Calu3 (cell line): ENCODE measurements around the gene DNAJC3. TPM values are rescaled to one million over a fixed set of nuclear protein-coding genes. Genes with fewer than 3 reads are reported as not detected.

ENCODE experiments used
- BruUV-seq: library from RNA; stranded (reverse); fragments of 400-500 nt; replicated peaks from 2 replicates; lab custom pipeline; 2021; lab: Mats Ljungman, UMichigan
- CTCF ChIA-PET: fragments of 300-600 bp; sonication (Branson Sonifier 250); formaldehyde crosslinking; loops from one replicate; lab custom pipeline; 2022; ENCODE audit warnings: antibody characterized with exemption; lab: Charles Lee
- DNase-seq: peaks from one replicate; pipeline ENCODE4 v3.0.0; 2022
- H3K27ac Mint-ChIP-seq: one replicate; pipeline ENCODE4 v1.8.0; 2022; ENCODE audit warnings: mixed read lengths; ENCODE audit not compliant: unreplicated experiment
- H3K27me3 Mint-ChIP-seq: one replicate; pipeline ENCODE4 v1.8.0; 2022; ENCODE audit warnings: mixed read lengths; ENCODE audit not compliant: unreplicated experiment
- H3K36me3 Mint-ChIP-seq: one replicate; pipeline ENCODE4 v1.8.0; 2022; ENCODE audit warnings: mild to moderate bottlenecking, moderate library complexity, mixed read lengths; ENCODE audit not compliant: insufficient read depth, unreplicated experiment
- H3K4me1 Mint-ChIP-seq: one replicate; pipeline ENCODE4 v1.8.0; 2022; ENCODE audit warnings: mild to moderate bottlenecking, low read depth, mixed read lengths; ENCODE audit not compliant: unreplicated experiment
- H3K4me3 Mint-ChIP-seq: one replicate; pipeline ENCODE4 v1.8.0; 2022; ENCODE audit warnings: mild to moderate bottlenecking, low read depth, moderate library complexity, mixed read lengths; ENCODE audit not compliant: unreplicated experiment
- H3K9me3 Mint-ChIP-seq: one replicate; pipeline ENCODE4 v1.8.0; 2022; ENCODE audit warnings: low read depth, mixed read lengths; ENCODE audit not compliant: unreplicated experiment
- intact Hi-C: fragments of 100-400 bp; cut with micrococcal nuclease; formaldehyde crosslinking; loops from one replicate; pipeline ENCODE4 v1.10.0; 2022; ENCODE audit not compliant: unreplicated experiment
- total RNA-seq: library from RNA; stranded (reverse); gene quantifications from 2 replicates; pipeline ENCODE4 v1.2.3, GENCODE V29; 2022
- TF ChIP-seq, protein P1 (sequence below): fragments of 200-600 bp; IDR thresholded peaks from one replicate; pipeline ENCODE4 v1.8.0; 2022; ENCODE audit warnings: antibody characterized with exemption; ENCODE audit not compliant: unreplicated experiment

DNAJC3 gene
- total RNA-seq, 1 experiment from 2014 or later: 22.2 TPM

DNA sequence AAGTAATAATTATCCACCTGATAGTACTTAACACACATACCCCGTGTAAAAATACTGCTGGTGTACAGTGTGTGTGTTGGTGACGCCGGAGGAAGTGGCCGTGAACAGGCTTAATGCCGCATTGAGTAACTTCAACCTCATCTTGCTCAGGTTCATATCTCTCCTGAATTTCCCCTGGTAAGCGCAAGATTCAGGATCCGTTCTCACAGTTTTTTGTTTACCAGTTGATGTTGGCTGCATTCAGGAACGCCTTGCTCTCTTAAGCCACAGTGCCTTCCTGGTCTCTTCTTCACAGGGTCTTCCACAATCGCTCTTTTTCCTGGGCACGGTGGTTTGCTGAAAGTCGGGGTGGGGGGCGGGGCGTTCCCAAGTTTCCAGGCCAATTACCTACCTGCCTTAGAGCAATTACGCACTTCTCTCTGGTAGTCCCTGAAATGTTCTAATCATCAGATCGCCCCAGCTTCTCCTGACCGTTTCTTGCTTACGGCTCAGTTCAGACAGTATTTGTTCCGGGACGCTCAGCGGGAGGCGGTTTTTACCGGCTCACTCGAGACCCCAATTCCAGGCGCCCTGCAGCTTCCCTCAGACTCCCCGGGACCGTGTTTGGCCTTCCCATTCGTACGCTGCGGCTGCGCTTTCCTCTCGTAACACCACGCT lies 706 bp upstream of the DNAJC3 start:
- H3K27ac Mint-ChIP-seq: peak overlapping the region; percentile 85
- intact Hi-C loops: loop anchor here (5.0 kb wide), 1 partner anchor 156 kb away; no protein-coding TSS in a partner anchor
- TF ChIP-seq, protein P1, sequence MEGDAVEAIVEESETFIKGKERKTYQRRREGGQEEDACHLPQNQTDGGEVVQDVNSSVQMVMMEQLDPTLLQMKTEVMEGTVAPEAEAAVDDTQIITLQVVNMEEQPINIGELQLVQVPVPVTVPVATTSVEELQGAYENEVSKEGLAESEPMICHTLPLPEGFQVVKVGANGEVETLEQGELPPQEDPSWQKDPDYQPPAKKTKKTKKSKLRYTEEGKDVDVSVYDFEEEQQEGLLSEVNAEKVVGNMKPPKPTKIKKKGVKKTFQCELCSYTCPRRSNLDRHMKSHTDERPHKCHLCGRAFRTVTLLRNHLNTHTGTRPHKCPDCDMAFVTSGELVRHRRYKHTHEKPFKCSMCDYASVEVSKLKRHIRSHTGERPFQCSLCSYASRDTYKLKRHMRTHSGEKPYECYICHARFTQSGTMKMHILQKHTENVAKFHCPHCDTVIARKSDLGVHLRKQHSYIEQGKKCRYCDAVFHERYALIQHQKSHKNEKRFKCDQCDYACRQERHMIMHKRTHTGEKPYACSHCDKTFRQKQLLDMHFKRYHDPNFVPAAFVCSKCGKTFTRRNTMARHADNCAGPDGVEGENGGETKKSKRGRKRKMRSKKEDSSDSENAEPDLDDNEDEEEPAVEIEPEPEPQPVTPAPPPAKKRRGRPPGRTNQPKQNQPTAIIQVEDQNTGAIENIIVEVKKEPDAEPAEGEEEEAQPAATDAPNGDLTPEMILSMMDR: no peak
- peaks cover 26% of the 10 kb centered on the region for H3K36me3 Mint-ChIP-seq
- BruUV-seq: TSS peak; percentile 71
- H3K4me3 Mint-ChIP-seq: peak overlapping the region; percentile 92
- H3K4me1 Mint-ChIP-seq: no peaks in the 10 kb centered on the region
- H3K9me3 Mint-ChIP-seq: no peaks in the 10 kb centered on the region
- CTCF ChIA-PET: no interaction called here
- H3K27me3 Mint-ChIP-seq: no peaks in the 10 kb centered on the region
- peak; percentile 6 for DNase-seq

DNA sequence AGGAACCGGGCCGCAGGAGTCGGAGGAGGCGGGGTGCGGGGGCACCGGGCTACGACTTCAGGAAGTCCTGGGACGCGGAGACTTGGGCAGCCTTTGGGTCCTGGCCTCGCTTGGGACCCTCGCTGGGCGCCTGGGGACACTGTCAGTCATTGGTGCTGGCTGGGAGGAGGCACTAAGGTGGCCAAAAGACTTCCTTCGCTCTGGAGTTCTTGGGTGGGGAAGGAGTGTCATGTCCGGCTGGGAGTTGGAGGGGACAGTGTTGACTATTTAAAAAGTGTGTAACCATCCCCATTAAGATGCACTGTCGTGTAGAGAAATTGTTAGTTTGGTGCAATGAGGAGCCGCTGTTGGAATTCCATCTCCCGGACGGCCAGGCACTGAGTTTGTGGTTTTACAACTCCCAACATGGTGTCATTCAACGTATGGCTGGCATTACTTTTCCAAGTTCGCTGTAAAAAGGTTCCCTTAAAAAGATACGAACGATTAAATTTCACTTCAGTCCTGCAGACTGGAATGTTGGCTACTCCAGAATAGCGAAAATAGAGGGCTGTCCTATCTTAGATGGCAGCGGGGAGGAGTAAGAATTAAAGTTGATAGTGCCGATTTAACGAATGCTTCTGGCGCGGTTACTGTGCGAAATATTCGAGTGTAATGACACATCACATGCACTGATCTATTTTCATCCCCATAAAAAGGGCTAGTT lies 776 bp downstream of the DNAJC3 start:
- CTCF ChIA-PET: no interaction called here
- no peaks in the 10 kb centered on the region for H3K9me3 Mint-ChIP-seq
- no peaks in the 10 kb centered on the region for H3K27me3 Mint-ChIP-seq
- peaks cover 26% of the 10 kb centered on the region for H3K36me3 Mint-ChIP-seq
- intact Hi-C loops: loop anchor here (5.0 kb wide), 1 partner anchor 155 kb away; no protein-coding TSS in a partner anchor
- TSS peak; percentile 34 for BruUV-seq
- H3K27ac Mint-ChIP-seq: no peak overlapping the region
- peaks cover 8% of the 10 kb centered on the region for H3K4me1 Mint-ChIP-seq
- TF ChIP-seq, protein P1: no peak
- DNase-seq: no peak
- peak overlapping the region; percentile 92 for H3K4me3 Mint-ChIP-seq

DNA sequence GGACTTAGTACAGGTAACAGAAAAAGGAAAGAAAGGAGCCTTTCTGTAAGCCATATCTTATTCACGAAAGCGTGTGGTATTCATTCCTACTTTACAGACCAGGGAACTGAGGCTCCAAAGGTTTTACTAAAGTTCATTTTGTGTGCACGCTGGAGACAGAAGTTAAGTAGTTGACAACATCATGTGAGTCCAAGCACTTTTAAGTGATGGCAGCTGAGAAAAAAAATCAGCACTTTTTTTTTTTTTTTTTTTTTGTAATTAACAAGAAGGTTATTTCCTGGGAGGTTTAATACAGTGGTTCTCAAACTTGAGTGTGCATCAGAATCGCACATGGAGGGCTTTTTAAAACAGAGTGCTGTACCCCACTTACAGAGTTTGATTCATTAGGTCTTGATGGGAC lies 2.0 kb downstream of the DNAJC3 start:
- Mint-ChIP-seq H3K27ac (no peak overlapping the region), H3K36me3 (peaks cover 26% of the 10 kb centered on the region), H3K27me3 (no peaks in the 10 kb centered on the region), H3K9me3 (no peaks in the 10 kb centered on the region), H3K4me1 (peaks cover 10% of the 10 kb centered on the region), H3K4me3 (peak overlapping the region; percentile 92)
- CTCF ChIA-PET: no interaction called here
- BruUV-seq: no TSS peak
- intact Hi-C loops: loop anchor here (5.0 kb wide), 1 partner anchor 153 kb away; no protein-coding TSS in a partner anchor
- no peak for DNase-seq
- TF ChIP-seq, protein P1: no peak

DNA sequence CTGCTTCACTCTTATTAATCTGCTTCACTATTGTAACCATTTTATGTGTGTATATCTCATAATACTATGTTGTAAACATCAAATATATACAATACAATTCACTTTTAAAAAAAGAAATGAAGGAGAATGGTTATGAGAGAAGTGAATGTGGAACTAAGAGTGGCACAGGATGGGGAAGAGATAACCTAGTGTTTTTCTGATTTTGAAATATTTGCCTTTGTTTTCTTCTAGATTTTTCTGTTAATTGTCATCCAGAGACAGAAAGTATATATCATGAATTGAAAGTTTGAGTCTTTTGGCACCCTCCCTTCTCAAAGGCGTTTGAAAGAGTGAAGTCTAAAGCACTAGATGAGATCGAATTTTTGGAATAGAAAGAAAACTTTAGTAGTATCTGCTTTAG lies 2.8 kb downstream of the DNAJC3 start:
- Mint-ChIP-seq H3K36me3 (peaks cover 26% of the 10 kb centered on the region), H3K9me3 (peaks cover 3% of the 10 kb centered on the region), H3K27ac (no peak overlapping the region), H3K4me3 (no peak overlapping the region), H3K27me3 (no peaks in the 10 kb centered on the region), H3K4me1 (peaks cover 15% of the 10 kb centered on the region)
- DNase-seq: no peak
- intact Hi-C loops: loop anchor here (5.0 kb wide), 1 partner anchor 153 kb away; no protein-coding TSS in a partner anchor
- CTCF ChIA-PET: no interaction called here
- no TSS peak for BruUV-seq
- TF ChIP-seq, protein P1: no peak
